T-helper 9 cell (primary cell): ENCODE measurements around the gene ARHGEF4.
A peak's percentile ranks its signal among the peaks of the same experiment; 100 is the strongest.

ENCODE experiments used
- DNase-seq: peaks from one replicate; pipeline ENCODE4 v3.0.0-alpha.2; 2020

The ARHGEF4 gene

DNA sequence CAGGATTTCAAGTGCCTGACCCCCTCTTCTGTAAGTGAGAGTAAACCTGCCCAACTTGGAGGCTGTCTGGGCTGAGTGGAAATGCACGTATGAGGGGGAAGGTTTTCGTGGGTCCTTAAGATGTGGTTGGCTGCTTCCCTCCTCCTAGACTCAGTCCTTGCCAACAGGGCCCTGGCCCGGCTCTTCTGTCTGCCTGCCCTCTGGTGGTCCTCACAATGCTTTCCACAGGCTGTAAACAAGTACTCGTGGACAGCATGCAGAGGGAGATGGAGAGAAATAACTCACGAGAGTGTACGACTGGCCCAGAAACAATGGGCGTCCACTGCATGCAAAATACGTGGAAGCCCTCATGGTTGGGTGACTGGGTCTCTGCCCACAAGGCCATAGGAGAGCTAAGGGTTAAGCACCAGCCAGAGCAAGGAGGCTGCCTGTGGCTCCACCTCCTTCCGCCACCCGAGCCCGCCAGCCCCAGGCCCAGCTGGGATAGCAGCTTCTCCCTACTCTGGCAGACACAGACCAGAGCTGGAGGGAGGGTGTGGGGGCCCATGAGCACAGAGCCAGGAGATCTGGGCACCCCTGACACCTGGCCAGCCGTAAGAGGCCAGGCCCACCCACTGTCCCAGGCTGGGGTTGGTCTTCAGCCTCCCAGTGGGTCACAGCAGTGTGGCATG, 17.0 kb upstream of the ARHGEF4 start:
- DNase-seq = no peak

DNA sequence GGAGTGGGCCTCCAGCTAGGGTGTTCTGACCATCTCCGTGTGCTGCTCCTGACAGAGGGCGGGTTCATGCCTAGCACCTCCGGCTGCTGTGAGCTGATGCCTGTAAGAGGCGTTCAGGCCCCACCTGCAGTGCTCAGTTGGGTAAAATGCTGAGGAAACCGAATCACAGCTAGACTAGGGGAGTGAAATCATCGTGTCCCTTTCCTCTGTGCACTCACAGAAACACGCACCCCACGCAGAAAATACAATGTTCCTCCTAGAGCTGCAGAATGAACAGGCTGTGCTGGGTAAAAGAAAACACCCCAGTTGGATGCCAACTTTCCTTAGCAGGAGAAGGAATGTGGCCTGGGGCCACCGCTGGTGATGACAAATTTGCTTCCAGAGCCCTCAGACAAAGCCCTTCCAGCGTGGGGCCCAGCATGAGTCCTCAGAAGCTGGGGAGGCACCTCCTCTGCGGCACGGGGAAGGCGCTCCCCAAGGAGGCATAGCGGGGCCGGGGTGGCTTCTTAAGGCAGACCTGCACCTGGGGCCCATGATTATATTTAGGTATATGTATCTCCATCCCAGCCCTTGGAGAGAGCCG, 16.3 kb upstream of the ARHGEF4 start:
- no peak for DNase-seq

DNA sequence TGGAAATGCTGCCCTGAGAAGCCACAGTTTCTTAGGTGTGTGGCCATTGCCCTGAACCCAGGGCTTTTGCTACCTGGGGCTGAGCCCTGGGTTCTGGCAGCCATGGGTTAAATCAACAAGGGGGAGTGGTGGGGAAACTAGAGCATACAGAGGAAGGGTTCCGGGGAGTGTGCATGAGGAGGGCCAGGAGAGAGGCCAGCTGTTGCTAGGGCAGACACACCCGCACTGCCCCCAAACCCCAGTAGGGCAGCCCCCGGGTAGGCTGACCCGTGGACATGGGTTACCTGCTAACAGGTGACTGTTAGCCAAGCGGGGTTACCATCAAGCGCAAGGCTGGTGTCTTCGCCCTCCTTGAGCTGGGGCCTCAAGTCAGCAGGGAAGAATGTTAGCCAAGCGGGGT, 14.8 kb upstream of the ARHGEF4 start:
- DNase-seq = no peak

DNA sequence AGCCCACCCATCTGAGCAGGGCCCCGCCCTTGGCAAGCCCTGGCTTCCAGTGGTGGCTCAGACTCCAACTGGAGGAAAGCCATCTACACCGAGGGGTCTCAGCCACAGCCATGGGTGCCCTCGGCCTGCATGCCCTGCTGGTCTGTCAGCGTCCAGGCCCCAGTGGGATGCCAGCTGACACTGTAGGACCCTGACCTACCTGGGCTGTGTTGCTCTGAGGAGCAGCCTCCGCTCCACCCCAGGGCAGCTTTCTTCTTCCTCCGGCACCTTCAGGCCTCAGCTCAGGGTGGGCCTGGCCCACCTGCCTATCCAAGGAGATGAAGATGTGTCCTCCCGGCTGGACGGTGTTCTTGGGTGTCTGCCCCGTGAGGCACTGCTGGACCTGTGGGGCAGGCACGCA, 13.9 kb upstream of the ARHGEF4 start:
- no peak for DNase-seq

DNA sequence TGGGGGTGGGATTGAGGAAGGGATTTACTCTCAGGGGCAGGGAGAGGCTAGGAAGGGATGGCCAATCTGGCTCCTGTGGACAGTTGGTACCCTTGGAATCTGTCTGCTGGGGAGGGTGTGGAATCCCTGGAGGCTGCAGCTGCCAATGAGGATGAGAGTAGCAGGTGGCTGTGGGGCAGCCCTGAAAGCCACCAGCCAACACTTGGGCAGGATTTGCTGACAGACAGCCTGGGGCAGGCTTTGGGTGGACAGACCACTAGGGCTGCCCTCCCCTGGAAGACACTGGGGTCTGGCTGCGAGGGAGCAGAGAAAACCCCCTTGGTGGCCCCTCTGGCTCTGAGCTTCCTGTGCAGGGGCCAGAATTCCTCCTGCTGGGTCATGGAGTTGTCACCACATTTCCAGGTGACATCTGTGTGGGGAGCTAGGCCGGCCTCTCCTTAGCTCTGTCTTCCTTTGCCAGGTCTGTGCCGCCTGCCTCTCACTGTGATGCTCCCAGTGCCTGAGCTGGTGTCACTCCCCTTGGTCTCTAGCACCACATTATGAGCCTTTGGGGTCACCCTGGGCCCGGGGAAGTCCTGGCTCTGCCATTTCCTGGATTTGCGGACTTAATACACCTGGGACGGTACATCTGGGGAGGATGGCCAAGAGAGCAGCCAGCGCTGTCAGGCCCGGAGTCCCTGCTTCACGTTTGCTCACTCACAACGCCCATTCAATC, 13.4 kb upstream of the ARHGEF4 start:
- DNase-seq = no peak

DNA sequence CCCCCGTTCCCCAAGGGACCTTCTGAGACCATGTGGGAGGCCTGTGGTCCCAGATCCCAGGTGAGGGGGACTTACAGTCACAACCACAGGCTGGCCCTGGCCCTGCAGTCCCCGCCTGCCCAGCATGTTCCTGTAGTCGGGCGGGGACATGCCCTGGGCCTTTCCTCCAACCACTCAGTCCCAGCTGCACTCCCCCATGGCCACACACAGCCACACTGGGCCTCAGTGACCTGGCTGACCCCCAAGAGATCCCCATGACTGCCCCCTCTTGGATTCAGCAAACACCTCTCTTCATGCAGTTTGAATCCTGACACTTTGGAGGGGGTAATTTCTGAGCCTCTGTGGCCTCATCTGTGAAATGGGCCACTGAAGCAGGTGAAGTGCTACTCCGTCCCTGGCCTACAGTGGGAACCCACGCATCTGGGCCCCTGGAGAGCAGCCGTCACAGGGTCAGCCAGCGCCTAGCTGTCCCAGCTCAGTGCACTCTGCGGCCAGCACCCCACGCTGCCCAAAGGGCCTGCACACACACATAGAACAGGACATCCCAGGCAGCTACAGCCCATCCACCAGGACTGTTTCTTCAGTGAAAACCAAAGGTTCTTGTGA, 12.7 kb upstream of the ARHGEF4 start:
- DNase-seq = no peak

DNA sequence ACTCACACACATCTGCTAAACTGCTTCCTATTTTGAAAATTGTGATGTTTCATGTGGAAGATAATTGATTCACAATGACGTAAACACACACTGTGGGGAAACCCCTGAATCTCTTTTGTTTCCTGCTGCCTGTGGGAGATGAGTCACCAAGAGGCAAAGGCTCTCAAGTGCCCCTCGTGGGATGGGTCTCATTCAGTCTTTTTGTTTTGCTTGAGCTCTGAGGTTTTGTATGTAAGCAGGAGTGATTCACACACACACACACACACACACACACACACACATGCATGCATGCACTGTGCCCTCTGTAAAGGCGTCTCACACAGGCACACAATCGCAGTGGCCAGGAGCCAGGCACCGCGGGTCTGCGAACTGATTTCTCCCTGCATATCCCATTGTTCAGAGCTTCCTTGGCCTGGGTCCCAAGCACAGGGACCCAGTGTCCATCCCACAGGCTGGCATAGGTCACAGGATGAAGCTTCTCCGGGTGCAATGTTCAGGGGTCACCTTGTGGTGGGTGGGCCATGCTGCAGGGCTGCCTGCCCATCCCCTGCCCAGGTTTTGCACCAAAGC, 12.1 kb upstream of the ARHGEF4 start:
- DNase-seq = peak; percentile 46

DNA sequence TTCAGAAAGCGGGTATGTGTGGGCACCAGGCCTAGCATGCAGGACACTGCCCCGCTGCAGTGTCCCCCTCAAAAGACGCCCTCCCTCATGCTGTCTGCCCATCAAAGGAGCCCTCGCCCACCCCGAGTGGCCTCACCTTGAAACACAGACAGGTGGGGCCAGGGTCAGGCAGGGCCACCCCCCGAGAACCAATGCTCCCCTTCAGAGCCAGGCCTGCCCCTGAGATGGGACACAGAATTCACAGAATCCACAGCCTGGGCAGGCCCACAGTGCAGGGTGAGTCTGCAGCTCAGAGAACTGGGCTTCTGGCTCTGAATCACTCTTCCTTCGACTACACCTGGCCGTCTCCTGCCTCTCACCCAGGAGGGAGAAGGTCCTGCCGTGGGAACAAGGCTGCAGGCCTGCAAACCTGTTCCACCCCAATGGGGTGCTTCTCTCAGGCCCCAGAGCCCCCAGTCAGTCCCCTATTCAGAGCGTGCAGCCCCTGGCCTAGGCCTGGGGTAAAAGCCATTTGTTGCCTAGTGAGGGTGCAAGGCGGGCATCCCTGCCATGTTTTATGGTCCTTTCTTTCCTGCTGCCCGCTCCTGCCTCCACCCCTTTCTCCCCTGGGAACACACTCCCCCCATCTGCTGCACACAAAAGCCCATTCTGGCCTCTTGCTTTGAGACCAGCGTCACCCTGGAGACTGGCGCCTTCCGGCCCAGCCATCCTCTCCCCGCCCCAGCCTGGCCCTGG, 11.3 kb upstream of the ARHGEF4 start:
- DNase-seq = no peak

DNA sequence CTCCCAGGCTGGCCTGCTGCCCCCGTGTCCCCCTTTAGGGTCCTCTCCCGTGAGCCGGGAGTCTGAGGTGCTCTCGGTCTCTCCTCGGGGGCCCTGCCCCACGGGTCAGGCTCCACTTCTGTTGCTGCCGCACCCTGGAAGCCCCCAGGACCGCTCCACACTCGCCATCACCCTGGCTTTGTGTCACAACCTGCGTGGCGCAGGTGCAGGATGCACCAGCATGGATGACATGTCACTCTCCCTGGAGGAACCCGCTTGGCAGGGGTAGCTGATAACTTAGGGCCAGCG, 10.8 kb upstream of the ARHGEF4 start:
- DNase-seq = no peak

DNA sequence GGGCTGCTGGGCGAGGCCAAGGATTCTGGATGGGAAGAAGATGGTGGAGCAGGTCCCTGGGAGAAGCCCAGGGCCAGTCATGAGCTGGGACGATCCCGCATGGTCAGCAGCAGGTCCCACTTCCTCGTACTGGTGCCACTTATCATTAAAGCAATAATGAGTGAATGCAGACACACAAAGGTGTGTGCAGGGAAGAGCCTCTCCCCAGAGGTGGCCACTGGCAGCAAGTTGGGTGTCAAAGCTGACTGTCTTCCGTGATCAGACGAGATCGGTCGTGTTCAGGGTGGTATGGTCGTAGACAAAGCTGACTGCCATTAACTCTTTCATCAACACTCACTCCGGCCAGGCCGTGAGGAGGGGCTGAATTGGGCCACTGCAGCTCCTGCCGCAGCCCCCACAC, 10.3 kb upstream of the ARHGEF4 start:
- DNase-seq = no peak

DNA sequence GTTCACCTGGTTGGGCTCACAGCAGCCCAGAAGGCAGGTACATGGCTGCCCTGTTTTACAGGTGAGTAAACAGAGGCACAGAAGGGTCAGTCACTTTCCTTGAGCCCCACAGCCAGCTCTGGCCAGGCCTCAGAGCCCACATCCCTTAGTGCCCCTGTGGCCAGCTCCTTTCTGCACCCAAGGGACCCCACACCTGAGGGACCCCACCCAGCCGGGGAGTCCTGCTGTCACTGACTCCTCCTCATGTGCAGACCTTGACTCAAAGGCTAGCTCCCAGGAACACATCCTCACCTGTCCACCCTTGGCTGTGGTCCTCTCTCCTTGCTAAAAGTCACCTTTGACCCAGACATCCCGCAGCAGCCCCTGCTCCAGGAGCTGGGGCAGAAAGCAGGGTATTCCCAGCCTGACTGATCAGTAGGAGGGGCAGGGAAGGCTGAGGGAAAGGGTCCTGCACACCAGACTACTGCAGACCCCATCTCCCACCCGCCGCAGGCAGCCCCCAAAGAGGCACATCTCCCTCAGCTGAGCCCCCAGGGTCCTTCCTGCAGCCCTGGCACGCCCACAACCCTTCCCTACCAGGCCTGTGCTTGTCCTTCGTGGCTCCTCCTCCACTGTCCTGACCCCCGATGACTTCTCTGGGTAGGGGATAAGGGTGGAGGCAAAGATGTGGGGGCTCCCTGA, 9.8 kb upstream of the ARHGEF4 start:
- no peak for DNase-seq

DNA sequence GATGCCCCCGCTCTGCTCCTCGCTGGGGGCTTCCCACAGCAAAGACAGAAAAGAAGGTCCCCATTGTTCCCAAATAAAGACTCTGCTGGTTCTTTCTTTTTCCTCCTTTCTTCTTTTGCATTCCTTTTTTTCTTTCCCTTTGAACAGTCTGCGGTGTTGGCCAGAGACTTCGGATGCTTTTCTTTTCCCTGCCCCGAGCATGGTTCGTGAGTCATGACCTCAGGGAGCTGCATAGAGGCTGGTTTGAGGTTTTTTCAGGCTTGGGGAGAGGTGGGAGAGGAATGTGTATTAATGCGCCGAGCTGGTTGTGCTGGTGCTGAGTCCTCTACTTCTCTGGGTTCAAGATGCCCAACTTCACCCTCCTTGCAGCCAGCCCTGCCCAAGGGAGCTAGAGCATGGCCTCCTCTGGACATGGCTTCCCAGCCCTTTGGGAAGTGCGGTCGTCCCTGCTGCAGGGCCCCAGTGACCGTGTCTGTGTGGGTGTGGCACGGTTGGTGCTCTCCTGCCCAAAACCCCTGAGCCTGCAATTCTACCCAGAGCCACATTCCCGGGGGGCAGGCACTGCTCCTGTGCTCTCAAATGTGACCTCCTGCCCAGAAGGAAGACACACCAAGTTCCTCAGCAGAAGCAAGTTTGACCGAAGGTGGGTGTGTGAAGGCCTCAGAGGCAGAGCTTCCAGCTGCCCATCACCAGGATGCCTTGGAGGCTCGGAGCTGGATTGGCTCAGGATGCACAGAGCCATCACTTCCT, 9.0 kb upstream of the ARHGEF4 start:
- no peak for DNase-seq

DNA sequence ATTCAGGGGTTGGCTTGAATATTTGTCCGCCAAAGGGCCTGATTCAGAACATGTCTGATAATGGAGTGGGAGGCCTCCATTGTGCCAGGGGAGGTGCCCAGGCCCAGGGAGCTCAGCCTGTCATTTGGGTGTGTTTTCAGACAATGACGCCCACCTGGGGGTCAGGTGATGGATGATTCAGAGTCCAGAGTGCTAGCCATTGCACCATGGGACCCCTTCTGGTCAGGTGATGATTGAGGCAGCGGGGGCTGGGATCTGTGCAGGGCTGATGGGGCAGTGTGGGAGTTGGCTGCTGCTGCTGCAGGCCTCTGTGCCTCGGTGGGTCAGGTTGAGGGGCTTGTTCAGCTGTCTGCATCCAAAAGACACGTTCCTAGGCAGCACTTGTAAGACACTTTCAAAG, 8.3 kb upstream of the ARHGEF4 start:
- DNase-seq = no peak

DNA sequence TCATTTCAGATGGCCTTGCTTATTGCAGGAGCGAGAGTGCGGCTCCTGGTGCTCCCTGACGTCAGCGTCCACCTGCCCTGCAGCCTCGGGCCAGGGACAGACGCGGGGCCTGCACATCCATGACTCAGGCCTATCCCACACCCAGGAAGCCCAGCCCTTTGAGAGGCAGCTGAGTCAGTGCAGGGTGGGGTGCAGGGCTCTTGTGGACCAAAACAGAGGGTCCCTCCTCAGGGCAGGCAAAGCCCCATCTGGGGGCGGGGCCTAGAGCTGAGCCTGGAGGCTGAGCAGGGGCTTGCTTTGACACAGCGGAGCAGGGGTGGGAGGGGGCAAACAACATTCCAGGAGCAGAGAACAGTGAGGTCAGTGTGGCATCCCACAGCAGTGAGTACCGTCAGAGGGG, 7.7 kb upstream of the ARHGEF4 start:
- no peak for DNase-seq

DNA sequence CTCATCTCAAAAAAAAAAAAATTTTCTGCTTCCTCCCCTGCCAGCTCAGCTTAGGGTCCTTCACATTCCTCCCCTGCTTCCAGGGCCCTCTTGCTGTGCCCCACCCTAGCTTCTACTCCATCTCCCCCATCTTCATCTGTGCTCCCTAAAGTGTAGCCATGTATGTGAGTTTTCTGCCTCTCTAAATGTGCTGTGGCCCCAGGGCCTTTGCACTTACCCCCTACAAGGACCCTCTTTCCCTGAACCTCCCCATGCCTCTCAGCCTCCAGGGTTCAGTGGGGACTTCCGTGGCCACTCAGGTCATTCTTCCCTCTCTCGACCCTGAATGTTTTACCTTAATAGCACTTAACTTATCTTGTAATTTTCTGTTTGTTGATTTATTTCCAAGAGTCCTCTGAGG, 6.2 kb upstream of the ARHGEF4 start:
- DNase-seq = no peak

DNA sequence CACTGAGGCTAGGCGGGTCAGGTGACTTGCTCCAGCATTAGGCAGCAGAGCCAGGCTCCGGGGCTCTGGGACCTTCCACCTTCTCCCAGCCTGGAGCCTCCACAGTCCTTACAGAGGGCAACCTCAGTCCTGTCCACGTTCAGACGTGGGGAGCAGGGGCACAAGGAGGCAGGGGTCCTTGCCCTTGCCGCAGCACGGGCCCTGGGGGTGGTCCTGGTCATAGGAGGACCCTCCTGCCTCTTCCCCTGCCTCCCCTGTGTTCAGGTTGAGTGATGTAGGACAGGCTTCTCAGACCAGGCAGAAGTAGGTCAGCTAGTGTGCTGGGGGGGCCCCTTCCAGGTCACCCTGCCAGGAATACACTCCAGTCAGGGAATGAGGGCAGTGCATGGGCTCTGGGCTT, 5.4 kb upstream of the ARHGEF4 start:
- DNase-seq = no peak

DNA sequence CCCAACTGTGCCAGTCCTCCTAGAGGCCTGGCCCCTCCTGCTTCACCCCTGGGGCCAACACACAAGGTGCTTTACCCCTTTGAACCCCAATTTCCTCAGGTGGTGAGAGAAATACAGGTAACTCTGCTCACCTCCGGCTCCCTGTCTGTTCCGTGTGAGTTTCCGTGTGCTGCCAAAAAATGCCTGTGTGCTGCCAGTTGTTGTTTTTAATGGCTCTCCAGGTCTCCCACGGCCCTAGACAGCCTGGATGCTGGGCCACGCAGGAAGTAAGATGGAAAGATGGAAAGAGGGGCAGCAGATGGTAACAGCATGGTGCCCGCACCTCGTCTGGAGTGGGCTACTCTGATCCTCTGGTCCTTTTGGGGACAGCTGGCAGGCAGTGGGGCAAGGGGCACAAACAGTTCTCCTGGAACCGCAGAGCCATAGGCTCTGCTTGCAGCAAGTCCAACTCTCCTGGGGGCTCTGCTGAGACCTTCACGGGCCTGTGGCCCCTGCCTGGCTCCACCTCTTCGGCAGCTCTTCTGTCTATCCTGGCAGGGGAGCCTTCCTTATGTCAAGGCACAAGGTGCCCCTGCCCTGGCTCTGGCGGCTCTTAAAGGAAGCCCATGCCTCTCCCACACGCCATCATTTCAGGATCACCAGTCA, 4.3 kb upstream of the ARHGEF4 start:
- DNase-seq = no peak

DNA sequence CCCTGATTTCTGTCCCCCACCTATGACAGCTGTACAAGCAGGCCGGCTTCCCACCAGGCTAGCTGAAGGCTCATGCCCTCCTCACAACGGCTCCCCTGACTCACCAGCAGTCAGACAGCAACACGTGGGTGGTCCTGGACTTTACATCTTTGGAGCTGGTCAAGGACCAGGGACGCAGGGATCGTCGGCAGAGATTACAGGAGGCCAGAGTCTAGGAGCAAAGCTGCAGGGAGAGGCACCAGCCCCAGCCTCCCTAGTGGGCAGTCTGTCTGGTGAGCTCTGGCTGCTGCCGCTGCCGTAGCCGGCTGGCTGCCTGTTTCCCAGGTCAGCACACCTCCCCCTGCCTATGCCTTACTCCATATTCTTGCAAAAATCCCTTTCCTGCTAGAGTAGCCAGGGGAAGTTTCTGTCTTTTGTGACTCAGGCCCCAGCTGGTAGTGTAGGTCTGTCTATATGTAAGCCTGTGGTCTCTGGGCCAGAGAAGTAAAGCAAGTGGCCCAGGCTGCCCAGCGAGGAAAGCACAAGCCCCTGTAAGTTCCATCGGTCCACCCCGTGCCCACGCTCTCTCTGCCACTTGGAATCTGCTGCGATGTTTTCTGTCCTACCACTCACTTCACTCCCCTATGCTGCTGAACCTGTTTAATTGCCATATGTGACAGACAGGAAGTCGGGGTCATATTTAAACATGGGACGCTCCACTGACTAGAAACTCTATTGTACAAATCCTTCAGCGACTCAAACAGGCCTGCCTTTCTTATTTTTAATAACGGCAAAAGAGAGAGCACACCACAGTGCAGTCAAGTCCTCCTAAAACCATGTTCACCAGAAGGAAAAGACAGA, 2.4 kb upstream of the ARHGEF4 start:
- no peak for DNase-seq

DNA sequence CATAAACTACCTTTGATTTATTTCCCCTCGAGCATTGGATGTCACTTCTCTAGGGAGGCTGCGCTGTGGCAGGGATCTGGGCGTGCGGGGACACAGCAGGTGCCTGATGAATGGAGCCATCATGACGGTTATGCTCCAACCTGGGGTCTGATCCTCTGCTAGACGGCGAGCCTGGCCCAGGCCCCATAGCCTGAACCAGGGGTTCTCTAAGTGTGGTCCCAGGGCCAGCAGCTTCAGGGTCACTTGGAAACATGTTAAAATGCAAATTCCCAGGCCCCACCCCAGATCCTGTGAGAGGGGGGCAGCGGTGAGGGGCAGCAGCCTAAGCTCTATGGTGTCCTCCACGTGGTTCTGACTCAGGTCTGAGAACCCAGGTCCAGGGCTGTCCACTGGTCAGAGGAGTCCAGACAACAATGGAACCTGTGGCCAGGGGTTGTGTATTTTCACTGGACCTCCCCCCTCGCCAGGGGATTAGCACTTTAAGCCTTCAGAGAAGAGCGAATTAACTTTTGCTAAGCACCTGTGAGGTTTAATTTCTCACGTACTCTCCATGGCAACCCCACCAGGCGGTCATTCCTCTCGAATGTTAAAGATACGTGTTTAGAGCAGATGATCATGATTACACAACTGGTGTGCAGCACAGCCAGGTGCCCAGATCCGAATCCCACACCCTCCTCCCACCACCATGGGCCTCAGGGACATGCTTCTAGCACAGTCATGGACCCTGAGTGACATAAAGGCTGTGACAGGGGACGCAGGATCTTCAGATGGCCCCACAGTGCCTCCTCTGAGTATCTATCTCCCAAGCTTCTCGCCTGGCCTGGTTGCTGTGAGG, 1.6 kb upstream of the ARHGEF4 start:
- DNase-seq = no peak

DNA sequence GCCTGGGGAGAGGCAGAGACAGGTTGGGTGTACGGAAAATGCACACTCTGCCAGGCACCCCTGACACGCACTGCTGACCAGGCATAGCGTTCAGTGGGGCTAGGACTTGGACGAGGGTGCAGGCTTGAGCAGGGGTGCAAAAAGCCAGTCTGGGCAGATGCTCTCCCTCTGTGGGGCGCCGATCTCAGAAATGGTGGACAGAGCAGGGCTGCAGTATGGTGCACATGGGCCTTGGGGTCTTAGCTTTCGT, 1.0 kb upstream of the ARHGEF4 start:
- DNase-seq = no peak
